ENCODE results near the gene TPGS1.

GRCh38 chr19:548886-549830 is 41.9 kb downstream of the TPGS1 start:
- no peak for TF ChIP-seq TARDBP (IDR thresholded peaks at IDR 0.05)
- no peak for TF ChIP-seq CTBP1 (IDR thresholded peaks at IDR 0.05; ENCODE audit: borderline replicate concordance)
- no peak for TF ChIP-seq BHLHE40 (IDR thresholded peaks at IDR 0.05; ENCODE audit: borderline replicate concordance)
- no peak for TF ChIP-seq ARNT (IDR thresholded peaks at IDR 0.05)
- TF ChIP-seq FOXA1 (IDR thresholded peaks at IDR 0.05), result no peak
- TF ChIP-seq NFRKB (IDR thresholded peaks at IDR 0.05), result no peak
- no peak for TF ChIP-seq SP1 (IDR thresholded peaks at IDR 0.05)
- no peak for TF ChIP-seq FOXK2 (IDR thresholded peaks at IDR 0.05)
- no peak for TF ChIP-seq FOXM1 (IDR thresholded peaks at IDR 0.05; ENCODE audit: borderline replicate concordance)
